COLO668 (cell line): Measurements from ENCODE around the gene GRAMD2B.

Experiments
- DNase-seq: peaks from one replicate; lab custom pipeline; 2025; ENCODE audit not compliant: unreplicated experiment; lab: John Stamatoyannopoulos, UW

GRAMD2B gene

DNA sequence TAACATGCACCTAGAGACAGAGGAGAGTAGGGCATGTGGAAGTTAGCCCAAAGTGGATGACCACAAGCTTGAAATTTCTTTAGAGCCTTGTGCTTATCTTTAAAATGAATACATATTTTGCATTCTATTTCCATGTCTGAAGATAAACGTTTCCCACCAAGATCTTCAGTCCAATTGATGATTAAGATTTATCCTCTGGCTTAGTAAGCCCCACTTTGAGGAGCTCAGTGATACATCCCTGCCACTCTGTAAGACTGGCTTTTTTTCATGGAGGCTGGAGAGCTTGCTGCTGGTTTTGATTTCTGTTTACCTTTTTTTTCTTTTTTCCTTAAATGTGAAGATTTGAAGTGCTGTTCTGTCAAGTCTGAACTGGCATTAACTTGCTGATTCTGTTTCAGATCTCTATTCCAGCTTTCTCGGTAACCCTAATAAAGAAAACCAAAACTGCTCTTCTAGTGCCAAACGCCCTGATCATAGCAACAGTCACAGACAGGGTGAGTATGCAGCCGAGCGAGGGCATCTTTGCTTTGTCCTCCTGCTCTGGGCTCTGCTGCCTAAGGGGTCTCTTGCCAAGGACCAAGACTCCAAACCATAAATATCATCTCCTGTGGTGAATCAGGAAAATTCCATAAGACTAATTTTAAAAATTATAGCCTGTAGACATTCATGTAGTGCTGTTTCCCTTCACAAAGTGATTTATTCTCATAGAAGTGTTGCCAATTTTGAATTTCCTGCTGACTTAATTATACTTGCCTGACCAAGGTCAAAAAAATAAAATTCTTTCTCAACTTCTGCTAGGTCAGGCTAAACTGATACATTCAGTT, 54.3 kb downstream of the GRAMD2B start:
- no peak for DNase-seq

DNA sequence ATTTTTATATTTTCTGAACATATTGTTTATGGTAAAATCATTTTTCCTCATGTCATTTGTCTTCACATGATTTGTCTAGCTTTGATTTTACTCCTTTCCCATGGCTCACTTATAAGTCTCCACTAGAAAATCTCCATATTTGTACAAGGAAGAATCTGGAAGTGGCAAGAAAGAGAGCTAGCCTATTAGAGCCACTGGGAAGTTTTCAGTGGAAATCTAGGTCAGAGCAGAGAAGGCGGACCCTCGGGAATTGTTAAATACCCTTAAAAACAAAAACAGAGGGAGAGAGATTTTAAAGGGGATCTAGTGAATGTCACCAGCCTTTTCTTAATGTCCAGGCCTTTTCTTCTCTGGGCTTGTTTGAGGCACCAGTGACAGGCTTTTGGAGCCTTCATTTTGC, 56.6 kb downstream of the GRAMD2B start:
- DNase-seq: no peak

DNA sequence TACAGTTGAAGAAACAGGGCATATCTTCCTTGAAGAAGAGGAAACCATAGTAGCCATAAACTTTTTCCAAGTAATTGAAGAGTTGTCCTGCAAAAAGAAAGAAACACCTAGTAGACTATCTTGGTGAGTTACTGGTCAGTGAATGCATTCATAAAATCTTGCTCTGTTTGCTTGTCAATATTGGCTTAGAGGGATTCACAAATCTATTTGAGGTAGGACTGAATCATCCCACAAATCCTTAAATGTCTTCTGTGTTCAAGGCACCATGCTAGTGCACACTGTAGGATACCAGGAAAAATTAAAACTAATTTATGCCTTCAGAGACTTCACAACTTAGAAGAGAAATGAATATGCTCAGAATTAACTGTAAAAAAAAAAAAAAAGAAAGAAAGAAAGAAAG, 57.6 kb downstream of the GRAMD2B start:
- no peak for DNase-seq

DNA sequence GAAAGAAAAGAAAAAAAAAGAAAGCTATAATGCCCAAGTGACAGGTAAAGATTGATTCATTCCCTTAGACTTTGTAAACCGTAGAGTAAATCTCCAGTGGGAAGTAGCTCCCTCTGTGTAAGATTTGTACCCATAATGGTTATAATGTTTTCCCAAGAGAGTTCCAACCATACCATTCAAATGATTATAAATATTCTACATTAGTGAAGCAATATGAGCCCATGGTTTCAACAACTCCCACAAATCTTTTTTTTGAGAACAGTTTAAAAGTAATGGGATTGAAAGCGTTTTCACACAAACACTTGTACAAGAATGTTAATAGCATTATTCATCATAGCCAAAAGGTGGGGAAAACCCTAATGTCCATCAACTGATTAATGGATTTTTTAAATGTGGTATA, 58.0 kb downstream of the GRAMD2B start:
- no peak for DNase-seq

DNA sequence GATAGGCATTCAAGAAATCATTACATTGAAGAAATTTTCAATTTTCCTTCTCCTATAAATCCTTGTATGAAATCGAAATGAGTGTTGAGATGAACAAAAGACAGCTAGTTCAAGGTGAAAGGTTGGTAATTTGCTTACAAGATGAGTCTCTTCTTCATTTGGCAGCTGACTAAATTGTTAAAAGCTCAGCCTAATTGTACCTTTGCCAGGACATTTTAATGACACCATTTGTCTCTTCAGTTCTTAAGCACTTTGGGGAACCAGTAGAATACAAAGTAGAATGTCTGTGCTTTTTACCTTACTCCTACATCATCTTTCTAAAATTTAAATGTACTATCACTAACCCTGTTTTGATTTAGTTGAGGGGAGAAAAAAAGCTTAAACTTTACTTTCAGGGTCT, 59.4 kb downstream of the GRAMD2B start:
- DNase-seq: no peak

DNA sequence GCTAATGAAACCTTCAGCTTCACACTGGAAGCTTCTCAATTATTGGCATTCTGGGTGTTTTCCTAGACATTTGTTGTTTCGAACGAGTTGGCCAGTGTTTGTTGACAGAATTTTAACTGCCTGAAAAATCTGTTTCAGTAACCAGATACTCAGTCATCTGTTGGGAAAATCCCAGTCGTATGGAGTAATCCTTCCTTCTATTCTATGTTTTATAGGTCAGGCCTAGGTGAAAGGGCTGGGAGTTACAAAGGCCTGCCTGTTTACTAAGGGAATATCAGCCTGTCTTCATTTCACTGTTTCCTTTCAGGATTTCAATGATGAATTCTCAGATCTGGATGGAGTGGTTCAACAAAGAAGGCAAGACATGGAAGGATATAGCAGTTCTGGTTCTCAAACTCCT, 59.9 kb downstream of the GRAMD2B start:
- no peak for DNase-seq

DNA sequence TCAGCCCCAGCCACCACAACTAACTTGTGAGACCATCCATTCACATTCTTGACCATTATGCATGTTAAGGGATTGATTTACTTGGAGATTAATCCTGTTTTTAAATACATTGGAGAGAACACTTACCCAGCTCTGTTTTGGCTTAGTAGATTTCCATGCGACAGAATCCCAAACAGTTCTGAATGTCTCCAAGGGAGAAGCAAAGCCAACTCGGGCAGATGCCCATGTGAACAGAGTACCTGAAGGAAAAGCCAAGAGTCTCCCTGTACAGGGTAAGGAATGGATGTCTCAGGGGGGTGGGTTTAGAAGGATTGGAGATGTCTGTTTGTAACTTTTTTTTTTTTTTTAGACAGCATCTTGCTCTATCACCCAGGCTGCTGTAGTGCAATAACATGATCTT, 61.0 kb downstream of the GRAMD2B start:
- no peak for DNase-seq

DNA sequence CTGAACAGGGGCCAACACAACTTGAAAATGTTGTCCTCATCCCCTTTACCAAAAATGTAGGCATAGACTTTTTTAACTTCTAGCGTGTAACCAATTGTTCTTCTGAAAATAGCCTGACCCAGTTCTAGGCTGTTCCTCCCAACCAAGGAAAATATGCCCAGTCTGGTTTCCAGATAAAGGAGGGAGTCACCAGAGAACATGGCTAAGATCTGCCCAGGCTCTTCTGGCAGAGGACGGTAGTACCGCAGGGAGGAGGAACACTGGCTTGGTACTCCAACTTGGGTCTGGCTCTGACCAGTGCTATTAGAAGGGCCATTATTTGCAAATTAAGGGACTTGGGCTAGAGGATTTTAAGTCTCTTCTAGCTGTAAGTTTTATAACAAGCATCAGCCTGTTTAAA, 63.1 kb downstream of the GRAMD2B start:
- no peak for DNase-seq

DNA sequence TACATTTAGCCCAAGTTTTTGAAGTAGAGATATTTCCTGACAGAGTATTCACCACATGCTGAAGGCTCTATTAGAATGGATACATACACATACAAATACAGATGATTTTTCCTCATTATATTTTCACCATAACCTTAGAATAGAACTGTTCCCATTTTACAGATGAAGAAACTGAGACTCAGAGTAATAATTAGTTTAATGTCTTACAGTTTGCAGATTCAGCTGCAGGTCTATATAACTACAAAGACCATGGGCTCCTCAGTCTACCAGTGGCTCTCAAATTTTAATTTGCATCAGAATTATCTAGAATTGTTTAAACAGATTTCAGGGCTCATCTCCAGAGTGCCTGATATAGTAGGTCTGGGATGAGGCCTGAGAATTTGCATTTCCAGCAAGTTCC, 64.4 kb downstream of the GRAMD2B start:
- no peak for DNase-seq

DNA sequence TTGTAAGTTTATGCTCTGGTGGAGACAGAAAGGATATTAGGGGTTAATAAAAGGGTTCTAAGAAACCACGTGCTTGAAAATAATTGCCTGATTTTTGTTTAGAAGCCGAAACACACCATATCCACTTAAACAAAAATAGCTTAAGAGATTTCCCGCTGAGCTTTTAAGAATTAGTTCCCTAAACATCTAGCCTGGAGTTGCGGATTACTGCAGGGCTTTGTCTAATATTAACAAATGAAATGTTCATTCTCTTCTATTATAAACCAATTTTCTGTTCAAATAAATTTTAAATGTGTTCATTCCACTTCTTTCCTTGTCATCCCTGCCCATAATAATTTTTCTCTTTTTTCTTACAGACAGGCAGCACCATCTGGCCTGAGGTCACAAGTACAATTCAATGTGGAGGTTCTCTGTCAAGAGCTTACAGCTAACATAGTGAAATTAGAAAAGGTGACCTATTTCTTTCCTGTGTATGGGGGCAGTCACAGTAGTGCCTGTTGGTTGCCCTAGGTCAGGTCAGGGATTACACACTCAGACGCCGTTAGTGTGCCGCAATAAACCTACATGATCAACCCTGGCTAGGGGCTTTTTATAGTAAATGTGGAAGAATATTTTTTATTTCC, 65.3 kb downstream of the GRAMD2B start:
- DNase-seq: no peak

DNA sequence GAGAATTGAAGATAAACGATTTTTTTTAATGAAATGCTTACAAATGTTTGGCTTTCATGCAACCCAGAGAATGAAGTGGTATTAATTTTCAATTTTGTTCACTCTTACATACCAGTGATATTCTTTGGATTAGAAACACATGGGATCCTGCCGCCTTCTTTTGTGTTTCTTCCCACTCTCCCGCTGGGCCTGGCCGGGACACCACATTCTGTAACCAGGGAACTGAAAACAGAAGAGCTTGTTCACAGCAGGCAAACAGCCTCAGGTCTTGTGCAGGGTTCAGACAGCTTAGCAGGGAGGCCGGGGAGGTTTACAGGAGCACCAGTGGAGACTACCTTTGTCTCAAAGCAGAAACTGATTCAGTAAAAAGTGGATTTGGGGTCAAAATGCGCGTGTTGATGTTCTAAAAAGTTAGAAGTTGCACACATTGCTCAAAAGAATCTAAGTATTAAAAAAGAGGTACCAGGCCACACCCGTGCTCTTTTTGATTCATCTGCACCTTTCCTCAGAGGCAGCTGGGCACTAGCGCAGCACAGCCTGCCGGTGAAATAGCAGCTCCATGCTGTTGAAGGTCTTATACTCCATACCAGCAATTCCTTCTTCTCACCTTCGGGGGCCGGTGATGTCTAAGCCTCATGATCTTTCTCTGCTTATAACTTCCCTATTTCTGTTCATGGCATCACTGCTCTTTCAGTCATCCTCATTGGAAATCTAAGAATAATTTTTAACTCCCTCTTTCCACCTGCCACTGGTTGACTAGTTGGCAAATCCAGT, 67.1 kb downstream of the GRAMD2B start:
- no peak for DNase-seq

DNA sequence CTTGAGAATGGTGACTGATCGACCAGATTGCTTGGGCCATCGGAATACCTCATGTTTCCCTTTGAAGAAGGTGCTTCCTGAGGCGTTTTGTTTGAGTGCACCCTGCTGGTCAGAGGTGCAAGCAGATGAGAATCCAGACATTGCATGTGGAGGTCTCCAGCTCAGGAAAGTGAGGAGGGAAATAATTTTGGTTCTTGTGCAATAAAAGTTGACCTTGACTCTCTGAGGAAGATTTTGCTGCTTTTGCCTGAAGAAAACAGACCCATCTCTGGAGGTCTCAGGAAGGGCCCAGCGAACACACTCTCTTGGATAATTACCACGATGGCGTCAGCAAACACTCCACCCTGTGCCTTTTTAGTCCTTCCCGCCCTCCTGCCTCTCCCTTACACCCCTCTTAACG, 69.7 kb downstream of the GRAMD2B start:
- no peak for DNase-seq

DNA sequence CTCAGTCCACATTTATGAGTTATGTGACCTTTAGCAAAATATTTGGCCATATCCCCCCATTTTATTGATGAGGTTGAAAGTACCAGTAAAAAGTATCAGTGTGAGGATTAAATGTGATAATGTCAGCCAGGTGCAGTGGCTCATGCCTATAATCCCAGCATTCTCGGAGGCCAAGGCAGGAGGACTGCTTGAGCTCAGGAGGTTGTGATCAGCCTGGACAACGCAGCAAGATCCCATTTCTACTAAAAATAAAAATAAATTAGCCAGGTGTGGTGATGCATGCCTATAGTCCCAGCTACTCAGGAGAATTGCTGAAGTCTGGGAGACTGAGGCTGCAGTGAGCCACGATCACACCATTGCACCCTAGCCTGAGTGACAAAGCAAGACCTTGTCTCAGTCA, 71.2 kb downstream of the GRAMD2B start:
- no peak for DNase-seq

DNA sequence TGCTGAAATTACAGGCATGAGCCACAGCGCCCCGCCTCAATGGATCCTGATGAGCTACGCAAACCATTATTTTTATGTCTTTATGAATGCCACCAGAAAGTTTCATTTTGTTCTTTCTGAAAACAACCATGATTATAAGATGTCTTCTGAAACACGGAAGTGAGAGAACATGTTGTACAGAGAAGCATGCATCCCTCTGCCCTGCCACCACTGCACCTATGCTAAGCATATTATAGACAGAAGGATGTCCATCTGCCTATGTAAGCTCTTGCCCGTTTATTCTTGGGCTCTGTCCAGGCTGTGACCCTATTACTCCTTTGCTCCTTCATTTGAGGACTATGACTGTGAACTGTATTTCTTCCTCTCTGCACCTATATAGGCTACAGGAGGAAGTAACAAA, 74.3 kb downstream of the GRAMD2B start:
- no peak for DNase-seq

DNA sequence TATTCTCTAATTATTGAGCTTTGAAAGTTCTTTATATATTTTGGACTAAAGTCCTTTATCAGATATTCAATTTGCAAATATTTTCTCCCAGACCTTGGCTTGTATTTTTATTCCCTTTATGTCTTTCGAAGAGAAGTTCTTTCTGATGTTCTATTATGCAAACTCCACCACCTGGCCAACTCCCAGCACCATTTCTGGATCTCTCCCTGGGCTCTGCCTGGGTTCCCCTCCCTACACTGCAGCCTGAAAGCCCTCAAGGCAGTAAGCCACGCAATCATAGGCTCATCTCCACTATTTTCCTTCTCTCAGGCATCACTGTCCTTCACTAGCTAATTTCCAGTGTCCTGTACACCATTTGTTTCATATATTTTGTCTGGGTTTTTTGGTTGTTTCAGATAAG, 76.1 kb downstream of the GRAMD2B start:
- DNase-seq: no peak

DNA sequence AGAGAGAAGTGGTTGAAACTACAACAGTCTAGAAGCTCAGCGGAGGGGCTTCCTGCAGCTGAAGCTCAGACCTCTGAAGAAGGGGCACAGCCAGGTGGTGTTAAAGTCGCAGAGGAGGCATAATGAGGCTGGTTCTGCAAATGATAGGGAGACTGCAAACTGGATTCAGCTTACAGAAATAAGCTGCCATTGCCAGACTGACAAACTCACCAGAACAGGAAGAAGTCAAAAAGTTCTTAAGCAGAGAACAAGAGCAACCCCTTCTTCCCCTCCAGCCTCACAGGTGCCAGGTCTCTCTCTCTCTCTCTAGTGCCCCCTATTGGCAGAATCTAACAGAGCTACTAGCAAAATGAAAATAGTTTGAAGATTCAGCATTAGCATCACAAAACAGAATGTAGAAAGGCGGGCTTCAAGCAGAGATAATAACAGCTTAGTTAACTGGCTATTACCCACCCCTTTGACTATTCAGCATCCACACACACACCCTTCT, 76.7 kb downstream of the GRAMD2B start:
- no peak for DNase-seq

DNA sequence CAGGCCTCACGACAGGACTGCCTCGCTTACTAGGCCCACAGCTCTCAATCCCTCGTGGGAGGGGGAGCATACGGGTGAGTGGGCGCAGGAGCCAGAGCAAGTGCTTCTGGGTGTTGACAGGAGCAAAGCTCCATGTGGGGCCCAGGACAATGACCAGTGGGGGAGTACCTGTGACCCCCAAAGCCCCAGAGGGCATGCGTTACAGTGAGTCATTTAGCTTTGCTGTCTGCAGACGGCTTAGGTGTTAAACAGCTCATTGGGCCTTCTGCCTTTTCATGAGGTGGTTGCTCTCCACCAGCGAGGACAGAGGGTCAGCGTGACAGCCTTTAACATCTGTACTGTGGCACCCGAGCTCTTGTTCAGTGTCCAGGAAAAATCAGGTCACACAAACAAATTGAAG, 78.2 kb downstream of the GRAMD2B start:
- DNase-seq: no peak

DNA sequence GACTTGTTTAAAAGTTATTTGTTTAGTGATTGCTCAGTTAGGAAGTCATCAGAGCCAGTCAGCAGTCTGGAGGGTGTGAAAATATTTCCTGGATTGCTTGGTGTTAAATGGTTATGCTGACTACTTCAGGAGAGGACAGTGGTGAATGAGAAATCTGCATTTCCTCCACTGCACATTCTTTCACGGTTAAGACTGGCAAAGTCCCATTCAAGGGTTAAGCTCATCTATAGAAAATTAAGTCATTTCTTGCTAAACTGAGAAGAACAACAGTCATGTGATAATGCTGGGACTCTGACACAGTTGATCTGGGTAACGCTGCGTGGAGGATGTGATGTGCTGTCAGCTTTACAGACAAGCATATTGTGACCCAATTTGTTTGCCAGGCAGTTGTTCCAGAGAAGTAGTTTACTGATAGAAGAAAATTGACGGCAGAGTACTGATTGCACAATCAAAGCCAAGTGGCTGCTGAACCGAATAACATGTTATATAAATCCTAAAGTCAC, 80.4 kb downstream of the GRAMD2B start:
- no peak for DNase-seq

DNA sequence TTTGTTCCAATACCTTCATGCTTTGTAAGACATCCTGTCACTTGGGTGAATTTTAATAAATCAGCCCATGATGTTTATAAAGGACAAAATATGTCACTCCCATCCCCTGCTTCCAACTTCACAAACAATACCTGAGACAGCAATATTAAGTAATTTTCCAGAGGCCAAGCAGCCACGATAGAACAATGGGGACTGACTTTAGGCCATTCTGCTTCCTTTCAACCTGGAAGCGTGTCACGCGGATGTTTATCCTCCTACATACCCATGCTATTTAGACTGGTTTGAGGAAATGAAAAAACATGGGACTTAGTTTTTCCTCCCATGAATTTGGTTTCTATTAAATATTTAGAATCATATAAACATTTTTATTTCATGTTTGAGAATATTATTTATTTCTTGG, 82.9 kb downstream of the GRAMD2B start:
- DNase-seq: no peak

DNA sequence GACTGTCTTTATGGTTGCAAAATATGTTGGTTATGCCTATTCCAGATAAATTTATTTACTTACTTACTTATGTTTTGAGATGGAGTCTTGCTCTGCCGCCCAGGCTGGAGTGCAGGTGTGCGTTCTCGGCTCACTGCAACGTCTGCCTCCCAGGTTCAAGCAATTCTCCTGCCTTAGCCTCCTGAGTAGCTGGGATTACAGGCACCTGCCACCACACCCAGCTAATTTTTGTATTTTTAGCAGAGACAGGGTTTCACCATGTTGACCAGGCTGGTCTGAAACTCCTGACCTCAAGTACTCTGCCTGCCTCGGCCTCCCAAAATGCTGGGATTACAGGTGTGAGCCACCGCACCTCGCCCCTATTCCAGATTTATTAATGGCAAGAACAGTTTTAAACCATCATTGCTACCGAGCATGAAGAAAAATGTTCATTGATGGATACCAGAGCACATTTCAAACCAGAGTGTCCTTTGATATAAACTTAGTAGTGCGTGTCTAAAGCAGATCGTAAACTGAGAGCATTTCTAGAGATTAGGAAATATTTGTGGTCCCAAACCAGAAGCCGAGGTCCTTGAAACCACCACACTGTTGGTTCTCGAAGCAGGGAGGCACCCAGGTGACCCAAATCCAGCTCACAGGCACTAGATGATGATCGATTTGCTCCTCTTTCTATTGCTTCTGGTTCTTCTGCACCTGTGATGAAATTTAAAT, 85.2 kb downstream of the GRAMD2B start:
- DNase-seq: no peak

DNA sequence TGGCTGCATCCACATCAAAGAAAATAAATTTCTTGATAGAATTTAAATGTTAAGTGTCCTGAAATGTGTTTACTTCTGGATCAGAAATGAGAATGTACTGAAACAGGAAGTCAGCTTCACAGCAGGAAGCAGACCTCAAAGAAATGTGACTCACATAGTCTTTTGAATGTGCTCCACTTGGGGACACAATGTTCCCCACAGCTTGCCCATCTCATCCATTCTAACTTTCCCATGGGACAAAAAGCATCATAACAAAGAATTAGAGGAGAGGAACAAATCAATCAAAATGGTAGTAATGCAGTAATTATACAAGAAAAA, 85.7 kb downstream of the GRAMD2B start:
- no peak for DNase-seq
